IPS DF 4.7 (cell line): ENCODE data around the gene KLHL8.
A peak's percentile ranks its signal among the peaks of the same experiment; 100 is the strongest.
"Not testable (repeated sequence)": the region's sequence is repeated elsewhere in the genome, so short reads cannot be mapped to it uniquely, and the experiment has no call there.

Experiments
- DNase-seq: peaks from one replicate; pipeline ENCODE4 v3.0.0-alpha.2; 2013; ENCODE audit warnings: low spot score; ENCODE audit errors: extremely low read depth

The KLHL8 gene

DNA sequence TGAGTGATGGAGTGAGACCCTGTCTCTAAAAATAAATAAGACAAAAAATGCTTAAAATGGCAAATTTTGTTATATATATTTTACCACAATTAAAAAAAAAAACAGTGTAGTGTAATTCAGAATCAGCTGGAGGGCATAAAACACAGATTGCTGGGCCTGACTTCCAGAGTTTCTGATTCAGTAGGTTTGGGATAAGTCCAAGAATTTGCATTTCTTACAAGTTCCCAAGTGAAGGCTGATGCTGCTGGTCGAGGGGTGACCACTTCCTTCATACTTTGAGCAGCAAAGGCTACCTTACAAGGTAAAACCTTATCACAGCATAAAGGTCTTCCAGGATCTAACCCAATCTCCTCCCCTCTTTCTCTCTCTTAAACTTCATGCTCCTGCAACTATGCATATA, 40.7 kb downstream of the KLHL8 start:
- no peak for DNase-seq

DNA sequence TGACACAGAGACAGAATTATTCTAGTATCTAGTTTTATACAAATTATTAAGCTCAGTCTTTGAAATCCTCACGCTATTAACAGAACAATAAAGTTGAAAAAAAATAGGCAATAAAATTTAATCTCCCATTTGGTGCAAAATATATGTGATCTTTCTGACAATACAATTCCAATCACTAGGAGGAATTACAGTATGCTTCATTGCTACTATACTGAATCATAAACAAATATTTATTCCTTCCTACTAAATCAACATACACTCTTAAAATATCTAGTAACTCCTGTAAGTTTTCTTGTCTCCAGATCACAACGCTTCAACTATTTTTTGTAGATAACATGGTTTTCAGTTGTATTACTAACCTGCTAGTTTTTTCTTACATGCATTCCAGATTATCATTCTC, 45.7 kb downstream of the KLHL8 start:
- no peak for DNase-seq

DNA sequence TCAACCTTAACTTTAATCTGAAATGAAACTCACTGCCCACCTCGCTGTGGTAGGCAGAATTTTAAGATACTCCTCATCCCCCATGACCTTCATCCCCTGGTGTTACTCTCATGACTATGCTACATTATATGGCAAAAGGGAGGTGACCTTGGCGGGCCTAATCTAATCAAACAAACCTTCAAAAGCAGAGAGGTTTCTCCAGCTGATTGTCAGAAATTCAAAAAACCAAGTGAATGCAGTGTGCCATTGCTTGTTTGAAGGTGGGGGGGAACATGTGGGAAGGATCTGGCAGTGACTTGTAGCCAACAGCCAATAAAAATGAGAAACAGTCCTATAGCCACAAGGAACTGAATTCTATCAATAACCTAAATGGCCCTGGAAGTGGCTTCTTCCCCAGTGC, 48.5 kb downstream of the KLHL8 start:
- DNase-seq, result no peak

DNA sequence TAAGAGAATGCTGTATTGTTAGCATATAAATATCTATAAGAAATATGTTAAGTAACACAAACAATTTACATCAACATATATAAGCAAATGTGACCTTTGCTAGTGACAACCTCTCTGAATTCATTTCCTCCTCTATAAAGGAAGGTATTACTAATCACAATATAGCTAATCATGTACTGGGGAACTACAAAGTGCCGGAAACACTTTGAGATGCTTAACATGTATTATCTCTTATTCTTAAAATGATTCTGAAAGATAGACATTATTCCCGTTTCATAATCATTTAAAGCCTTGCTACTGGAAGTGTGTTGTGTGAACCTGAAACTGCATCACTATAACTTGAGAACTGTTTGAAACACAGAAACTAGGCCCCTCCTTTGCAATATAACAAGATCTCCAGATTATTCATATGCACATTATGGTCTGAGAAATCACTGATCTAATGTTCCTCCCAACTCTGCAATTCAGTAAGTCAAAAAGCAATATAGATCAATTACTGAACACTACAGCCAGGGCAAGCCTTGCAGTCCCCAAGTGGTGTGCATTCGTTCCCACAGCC, 54.0 kb downstream of the KLHL8 start:
- DNase-seq, result no peak

DNA sequence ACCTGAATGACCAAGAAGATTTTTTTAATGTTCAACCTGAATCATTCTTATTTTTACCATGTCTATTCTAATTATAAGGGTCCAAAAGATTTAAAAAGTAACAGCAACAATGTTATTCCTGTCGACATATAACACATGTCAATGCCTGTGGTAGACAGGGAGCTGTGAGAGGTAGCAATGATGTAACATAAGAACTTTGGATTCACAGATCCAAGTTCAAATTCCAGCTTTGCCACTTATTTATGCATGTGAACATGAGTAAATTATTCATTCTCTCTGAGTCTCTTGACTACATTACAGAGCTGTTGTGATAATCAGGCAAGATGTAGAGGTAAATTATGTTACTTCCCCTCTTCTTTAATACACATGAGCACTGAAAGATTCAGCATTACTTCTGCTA, 54.5 kb downstream of the KLHL8 start:
- DNase-seq, result no peak

DNA sequence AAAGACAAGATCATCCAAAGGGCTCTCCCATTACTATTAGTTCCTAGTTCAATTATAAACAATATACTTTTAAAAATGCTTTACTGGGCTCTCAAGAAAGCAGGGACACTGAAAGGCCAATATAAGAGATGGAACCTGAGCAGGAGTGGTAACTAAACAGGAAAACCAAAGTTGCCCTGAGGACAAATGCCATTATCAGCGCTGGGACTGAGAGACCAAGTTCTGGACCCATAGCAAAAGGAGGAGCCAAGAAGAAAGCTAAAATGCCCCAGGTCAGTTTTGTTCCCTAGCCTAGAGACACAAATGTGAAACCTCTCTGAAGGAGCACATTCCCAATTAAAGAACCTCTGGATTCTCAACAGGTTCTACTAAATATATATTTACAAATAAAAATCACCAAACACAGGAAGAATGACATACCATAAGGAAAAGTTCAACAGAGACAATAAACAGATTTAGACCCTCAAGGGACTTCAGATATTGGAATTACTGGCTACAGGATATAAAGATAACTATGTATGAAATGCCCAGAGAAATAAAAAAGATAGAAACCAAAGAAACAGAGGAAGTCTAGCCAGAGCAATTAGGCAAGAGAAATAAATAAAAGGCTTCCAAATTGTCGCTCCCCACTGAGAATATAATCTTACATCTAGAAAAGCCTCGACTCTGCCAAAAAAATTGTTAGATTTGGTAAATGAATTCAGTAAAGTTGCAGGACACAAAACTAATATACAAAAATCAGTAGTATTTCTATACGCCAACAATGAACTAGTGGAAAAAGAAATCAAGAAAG, 67.1 kb downstream of the KLHL8 start:
- no peak for DNase-seq

DNA sequence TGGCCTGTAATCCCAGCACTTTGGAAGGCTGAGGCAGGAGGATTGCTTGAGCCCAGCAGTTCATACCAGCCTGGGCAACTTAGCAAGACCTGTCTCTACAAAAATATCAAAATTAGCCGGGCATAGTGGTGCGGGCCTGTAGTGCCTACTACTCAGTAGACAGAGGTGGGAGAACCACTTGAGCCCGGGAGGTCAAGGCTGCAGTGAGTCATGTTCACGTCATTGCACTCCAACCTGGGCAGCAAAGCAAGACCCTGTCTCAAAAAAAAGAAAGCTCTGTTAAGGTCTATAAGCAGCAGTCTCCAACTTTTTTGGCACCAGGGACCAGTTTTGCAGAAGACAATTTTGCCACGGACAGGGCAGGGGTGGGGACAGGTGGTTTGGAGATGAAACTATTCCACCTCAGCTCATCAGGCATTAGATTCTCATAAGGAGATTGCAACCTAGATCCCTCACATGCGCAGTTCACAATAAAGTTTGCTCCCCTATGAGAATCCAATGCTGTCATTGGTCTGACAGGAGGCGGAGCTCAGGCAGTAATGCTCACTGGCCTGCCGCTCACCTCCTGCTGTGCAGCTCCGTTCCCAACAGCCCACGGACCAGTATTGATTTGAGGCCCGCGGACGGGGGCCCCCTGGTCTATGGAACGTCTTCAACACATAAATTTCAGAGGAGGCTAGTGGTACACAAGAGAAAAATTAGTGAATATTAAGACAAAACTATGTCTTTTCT, 67.9 kb downstream of the KLHL8 start:
- DNase-seq, result no peak

DNA sequence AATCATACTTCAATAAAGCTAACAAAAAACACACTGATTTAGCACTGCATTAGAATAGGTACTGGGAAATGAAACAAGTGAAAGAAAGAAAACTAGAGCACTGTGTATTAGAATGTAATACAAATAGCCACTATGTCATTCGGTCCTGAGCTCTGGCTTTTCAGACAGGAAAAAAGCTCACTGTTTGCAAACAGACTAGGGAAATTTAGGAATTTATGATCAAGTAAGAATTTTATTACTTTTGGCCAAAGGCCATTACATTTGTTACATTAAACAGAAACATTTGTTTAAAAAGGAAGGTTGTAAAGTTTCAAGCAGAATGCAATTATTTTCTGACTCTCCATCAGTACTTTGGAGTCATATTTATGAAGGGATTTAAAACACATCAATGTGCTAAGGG, 68.7 kb downstream of the KLHL8 start:
- DNase-seq, result no peak

DNA sequence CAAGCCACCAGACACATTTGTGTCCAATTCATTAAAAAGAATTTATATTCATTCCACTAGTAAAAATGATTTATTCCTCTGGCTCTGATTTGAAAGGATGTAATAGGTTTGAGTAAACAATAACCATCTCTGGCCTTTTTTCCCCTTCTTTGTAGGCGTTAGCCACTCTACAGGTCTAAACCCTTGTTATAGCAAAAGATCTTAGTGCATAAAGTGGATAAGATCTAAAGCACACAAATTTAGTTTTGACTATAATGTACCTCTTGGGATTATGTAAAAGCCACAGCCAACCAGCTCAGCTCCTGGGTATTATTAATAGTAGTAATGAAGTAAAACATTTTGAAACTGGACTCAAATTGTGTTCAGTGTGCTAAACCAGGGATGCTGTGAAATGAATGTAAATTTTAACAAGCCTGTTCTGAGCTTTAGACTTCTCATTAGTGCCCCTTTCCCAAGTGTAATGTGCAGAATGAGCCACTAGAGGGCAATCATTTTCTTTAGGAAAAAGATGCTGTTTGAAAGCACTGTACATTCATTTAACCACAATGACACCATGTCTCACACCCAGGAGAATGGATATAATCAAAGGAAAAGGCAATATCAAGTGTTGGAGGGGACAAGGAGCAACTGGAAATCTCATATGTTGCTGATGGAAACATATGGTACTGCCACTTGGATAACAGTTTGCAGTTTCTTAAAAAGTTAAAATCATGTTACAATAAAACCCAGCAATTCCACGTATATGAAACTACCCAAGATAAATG, 69.7 kb downstream of the KLHL8 start:
- peak; percentile 41 for DNase-seq

DNA sequence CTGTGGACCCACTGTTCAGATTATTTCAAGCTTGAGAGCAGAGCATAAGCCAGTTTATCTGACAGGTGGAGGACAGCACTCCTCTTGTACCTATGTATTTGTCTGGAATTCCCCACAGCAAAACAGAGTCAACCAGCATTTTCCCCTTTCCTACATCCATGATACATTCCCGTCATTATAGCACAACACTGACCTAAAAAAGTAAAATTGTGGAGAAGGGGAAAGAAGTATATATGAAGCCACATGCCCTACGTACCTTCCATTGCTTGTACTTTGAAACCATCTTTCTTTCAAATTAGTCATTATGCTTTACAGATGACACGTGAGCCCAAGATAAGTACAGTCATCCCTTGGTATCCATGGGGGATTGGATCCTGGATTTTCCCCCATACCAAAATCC, 73.3 kb downstream of the KLHL8 start:
- no peak for DNase-seq

DNA sequence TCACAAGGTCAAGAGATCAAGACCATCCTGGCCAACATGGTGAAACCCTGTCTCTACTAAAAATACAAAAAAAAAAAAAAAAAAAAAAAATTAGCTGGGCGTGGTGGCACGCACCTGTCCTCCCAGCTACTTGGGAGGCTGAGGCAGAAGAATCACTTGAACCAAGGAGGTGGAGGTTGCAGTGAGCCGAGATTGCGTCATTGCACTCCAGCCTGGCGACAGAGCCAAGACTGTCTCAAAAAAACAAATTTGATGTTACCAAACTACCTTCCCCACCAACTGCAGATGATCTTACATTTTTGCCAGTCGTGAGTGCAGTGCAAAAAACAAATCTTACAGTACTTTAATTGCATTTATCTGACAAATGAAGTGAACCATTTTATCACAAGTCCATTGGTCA, 74.5 kb downstream of the KLHL8 start:
- DNase-seq, result not testable (repeated sequence)

DNA sequence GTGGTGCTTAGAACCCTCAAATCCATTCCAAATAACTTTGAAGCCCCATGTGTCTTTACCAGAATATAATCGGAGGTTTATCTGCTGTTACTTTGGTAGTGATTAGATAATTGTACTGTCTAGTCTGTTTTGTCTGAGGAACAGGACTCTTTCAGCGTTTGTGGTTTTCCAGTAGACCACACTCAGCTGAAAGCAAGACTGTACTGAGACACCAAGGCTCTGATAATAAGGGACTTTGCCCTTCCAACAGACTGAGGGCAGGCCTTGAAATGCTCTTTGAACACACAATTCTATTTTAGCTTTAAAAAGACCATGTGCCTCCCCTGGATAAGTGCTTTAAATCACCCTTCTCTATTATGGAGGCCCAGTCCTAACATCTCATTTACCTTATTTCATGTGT, 76.1 kb downstream of the KLHL8 start:
- DNase-seq, result no peak

DNA sequence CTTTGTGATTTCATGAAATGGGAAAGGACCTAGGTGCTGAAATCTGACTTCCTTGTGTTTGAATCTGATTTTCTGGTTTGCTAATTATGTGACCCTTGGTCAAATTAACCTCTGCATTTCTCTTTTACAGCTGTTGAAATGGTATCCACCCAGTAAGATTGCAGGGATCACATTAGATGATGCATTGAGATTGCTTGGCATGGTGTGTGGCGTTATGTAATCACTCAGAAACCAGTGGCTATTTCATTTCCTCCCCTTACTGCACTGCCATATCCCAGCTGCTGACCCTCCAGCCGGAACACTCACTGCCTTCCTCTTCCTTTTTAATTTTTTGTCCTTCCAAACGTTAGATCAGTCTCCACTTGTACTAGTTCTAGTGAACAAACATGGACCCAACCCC, 79.0 kb downstream of the KLHL8 start:
- DNase-seq, result no peak

DNA sequence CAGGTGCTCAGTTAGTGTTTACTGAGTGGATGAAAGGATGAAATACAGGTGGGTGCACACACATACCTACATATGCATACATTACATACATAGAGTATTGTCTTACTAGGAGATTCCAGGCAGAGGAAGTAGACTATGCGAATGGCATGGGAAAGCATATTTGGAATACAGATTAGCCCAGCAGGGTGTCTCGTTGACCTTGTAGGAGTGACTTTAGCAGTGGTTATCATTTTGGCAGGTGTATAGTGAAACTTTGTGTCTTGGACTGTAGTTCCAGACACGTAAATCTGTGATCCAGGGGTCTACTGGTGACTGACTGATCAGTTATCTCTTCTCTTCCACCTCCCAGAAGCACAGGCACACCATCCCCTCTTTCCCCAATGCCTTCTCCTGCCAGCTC, 86.3 kb downstream of the KLHL8 start:
- DNase-seq, result no peak

DNA sequence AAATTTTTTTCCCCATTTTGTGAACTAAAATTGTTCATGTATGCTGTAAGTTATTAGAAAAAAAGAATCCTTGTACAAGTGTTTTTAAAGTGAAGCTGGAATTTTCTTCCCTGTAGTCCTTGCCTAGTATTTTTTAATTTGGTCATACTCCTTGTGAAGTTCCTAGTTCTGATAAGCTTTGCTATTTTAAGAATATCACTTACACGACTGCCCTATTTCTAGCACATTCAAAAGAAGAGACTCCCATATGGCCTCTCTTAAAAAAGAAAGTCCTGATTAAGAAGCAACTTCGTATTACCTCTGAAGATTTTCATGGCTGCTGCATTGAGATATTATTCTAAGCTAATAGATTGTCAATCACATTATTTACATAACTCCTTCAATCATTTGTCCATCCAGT, 87.2 kb downstream of the KLHL8 start:
- DNase-seq, result no peak

DNA sequence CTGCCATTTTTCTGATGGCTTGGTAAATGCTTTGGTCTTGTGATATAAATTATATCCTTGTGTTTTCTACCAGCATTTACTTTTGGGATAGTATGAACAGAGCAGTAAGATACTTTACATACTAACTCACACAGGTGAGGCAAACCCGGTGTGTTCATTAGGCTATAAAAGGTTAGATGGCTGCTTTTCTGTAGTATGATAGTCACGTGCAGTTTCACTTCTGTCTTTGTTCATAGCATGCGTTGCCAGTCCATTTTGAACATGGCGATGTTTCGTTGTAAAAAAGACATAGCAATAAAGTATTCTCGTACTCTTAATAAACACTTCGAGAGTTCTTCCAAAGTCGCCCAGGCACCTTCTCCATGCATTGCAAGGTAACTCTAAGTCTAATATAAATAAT, 88.4 kb downstream of the KLHL8 start:
- DNase-seq, result no peak

DNA sequence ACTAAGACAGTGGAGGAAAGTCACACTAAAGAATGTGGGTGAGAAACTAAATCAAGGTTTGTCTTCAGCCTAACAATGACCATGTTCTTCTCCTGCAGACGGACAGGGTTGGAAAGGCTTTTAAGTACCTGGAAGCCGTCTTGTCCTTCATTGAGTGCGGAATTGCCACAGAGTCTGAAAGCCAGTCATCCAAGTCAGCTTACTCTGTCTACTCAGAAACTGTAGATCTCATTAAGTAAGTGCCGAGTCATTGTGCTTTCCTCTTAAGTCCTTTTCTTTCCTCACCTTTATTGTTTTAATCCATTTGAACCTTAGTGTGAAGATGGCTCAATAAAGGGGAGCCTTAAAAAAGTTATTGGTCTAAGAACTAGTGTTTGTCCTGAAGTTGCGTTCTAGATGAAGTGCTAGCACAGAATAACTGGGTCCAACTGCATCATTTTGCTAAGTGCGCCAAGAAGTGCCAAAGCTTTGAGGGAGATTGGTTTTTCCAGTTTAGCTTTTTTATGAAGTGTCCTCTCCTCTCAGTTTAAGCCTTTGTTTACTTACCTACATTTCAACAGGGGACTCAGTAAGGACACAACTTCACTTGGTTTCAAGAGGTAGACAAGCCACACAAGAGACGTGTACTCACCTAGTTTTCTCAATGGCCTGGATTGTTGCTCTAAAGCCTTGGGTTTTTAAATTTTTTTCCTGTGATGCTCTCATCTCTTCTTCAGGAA, 89.3 kb downstream of the KLHL8 start:
- DNase-seq, result no peak

DNA sequence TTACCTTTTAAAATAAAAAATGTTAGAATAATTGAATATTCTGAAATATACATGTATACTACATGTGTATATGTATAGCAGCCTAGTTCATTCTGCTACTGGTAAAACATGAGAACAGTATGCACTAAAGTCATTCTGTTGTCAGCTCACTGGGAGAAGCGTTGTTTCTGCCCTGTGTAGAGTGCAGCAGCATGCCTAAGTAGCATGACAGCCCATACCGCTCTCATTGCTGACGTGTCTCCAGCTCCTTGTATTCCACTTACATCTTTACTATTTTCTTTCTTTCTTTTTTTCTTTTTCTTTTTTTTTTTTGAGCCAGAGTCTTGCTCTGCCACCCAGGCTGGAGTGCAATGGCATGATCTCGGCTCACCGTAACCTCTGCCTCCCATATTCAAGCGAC, 90.7 kb downstream of the KLHL8 start:
- no peak for DNase-seq

DNA sequence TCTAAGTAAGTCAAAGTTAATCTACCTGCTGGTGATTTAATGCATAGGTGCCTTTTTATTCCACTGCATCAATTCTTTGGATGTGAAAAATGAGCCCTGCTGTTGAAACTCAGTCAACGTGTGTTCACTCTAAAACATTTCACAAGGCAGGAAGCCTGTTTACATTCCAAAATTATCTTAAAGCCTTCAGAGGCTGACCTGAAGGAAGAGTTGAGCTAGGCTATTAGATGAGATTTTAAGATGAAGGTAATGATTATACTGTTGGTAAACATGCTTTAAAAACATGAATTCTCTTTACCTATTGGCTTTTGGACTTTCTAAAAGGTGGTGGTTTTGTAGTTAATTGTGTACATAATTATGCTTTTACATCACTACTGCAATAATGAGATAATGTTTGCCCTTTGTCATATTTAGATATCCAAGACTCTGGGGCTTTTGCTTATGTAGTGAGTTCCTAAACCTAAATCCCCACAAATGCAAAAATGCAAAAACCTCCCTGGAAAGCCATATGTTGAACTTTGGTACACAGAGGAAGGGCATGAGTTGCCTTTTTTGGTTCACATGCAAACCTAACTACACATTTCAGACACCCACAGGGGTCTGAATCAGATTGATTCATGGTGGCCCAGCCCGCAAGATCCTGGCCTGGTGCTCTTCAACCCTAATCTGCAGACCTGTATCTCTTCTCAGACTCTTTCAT, 92.3 kb downstream of the KLHL8 start:
- DNase-seq, result no peak

DNA sequence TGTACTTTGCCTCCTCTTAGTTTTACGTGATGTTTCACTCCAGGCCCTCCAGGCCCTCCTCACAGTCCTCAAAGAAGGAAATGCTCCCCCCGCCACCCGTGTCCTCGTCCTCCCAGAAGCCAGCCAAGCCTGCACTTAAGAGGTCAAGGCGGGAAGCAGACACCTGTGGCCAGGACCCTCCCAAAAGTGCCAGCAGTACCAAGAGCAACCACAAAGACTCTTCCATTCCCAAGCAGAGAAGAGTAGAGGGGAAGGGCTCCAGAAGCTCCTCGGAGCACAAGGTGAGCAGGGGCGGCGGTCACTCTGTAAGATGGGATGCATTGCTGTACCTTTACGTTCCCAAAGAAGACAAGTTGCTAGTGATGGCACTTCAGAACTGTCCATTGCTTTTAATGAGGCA, 94.4 kb downstream of the KLHL8 start:
- DNase-seq, result no peak

DNA sequence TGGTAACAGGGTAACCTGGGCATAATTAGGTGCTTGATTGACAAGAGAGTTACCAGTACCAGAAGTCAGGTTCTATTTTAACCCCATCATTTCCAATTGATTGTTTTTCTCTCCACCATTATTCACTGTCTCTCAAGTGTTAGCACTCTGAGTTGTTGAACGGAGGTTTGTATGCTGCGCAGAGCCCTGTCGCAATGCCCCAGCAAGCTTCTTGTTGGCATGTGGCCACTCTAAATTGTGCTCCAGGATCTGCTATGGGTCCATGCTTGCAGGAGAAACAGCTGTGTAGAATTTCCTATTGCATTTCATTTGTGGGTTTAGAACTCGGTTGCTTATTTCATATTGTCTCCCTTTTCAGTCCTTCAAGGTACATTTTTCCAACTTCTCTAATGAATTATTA, 98.2 kb downstream of the KLHL8 start:
- no peak for DNase-seq
